K562 (cell line): ENCODE measurements around the gene RASGRP4. TPM values are rescaled to one million over a fixed set of nuclear protein-coding genes. Genes with fewer than 3 reads are reported as not detected.

Source experiments
- CCAR2 ChIP-seq: fragments of 200-400 bp; formaldehyde crosslinking; IDR thresholded peaks from 2 replicates; pipeline ENCODE4 v1.6.1; 2017; ENCODE audit warnings: mild to moderate bottlenecking, low read depth, low read length
- CEBPB ChIP-seq: fragments of 450-650 bp; IDR thresholded peaks from 2 replicates; pipeline ENCODE4 v1.6.1; 2016; ENCODE audit warnings: missing genetic modification characterization, missing compliant biosample characterization
- ELF4 ChIP-seq: fragments of 450-650 bp; formaldehyde crosslinking; IDR thresholded peaks from 2 replicates; pipeline ENCODE4 v1.4.0; 2022; ENCODE audit warnings: missing genetic modification characterization
- FOXK2 ChIP-seq, 2 experiments: fragments of 450-650 bp; IDR thresholded peaks in 1 of 2; conservative IDR thresholded peaks in 1 of 2; 2 replicates each; pipeline ENCODE4 v1.6.1; 2016; ENCODE audit warnings: low read depth in 2 of 2, mild to moderate bottlenecking in 1 of 2
- HIVEP1 ChIP-seq: fragments of 250-450 bp; sonication (Bioruptor Pico); IDR thresholded peaks from 2 replicates; pipeline ENCODE4 v1.4.0; 2020; ENCODE audit warnings: mild to moderate bottlenecking
- KLF6 ChIP-seq: fragments of 250-450 bp; sonication (Bioruptor Pico); IDR thresholded peaks from 2 replicates; pipeline ENCODE4 v1.4.0; 2020; ENCODE audit warnings: mild to moderate bottlenecking, moderate library complexity, borderline replicate concordance
- MEIS2 ChIP-seq: fragments of 450-650 bp; IDR thresholded peaks from 2 replicates; pipeline ENCODE4 v1.6.1; 2014; ENCODE audit warnings: mild to moderate bottlenecking; ENCODE audit not compliant: partially characterized antibody
- NR1H2 ChIP-seq: sonication (generic); formaldehyde crosslinking; IDR thresholded peaks from 2 replicates; pipeline ENCODE4 v1.4.0; 2020; ENCODE audit warnings: mild to moderate bottlenecking, missing genetic modification reagents
- NR2C2 ChIP-seq, 2 experiments: fragments of 200-800 bp in 1 of 2; sonication (Bioruptor generic) in 1 of 2; sonication (generic) in 1 of 2; formaldehyde crosslinking in 1 of 2; IDR thresholded peaks; 2 replicates each; pipeline versions ENCODE4 v1.6.1 to v1.8.0; 2016 to 2022; ENCODE audit warnings: mild to moderate bottlenecking in 1 of 2, missing compliant biosample characterization in 1 of 2, missing genetic modification characterization in 1 of 2, missing genetic modification reagents in 1 of 2
- OTX1 ChIP-seq: fragments of 450-650 bp; formaldehyde crosslinking; IDR thresholded peaks from 2 replicates; pipeline ENCODE4 v1.4.0; 2022; ENCODE audit warnings: mild to moderate bottlenecking
- PHF20 ChIP-seq: fragments of 450-650 bp; IDR thresholded peaks from 2 replicates; pipeline ENCODE4 v1.6.1; 2018; ENCODE audit not compliant: partially characterized antibody
- POLR2B ChIP-seq: fragments of 450-650 bp; IDR thresholded peaks from 2 replicates; pipeline ENCODE4 v1.6.1; 2018; ENCODE audit warnings: low read depth; ENCODE audit not compliant: partially characterized antibody
- PRDM10 ChIP-seq: fragments of 450-650 bp; IDR thresholded peaks from 2 replicates; pipeline ENCODE4 v1.6.1; 2018; ENCODE audit not compliant: partially characterized antibody
- SOX6 ChIP-seq: fragments of 450-650 bp; IDR thresholded peaks from 2 replicates; pipeline ENCODE4 v1.6.1; 2014; ENCODE audit warnings: mild to moderate bottlenecking
- U2AF2 ChIP-seq: fragments of 200-400 bp; formaldehyde crosslinking; optimal IDR thresholded peaks from 2 replicates; pipeline ENCODE3; 2017; ENCODE audit warnings: low read depth, mild to moderate bottlenecking, low read length
- ZNF140 ChIP-seq: fragments of 250-450 bp; sonication (Bioruptor Pico); IDR thresholded peaks from 2 replicates; pipeline ENCODE4 v1.8.0; 2021; ENCODE audit warnings: moderate library complexity, mild to moderate bottlenecking, inconsistent platforms
- ZNF239 ChIP-seq: fragments of 250-450 bp; sonication (Bioruptor Pico); IDR thresholded peaks from 2 replicates; pipeline ENCODE4 v1.4.0; 2020; ENCODE audit warnings: mild to moderate bottlenecking
- ZNF41 ChIP-seq: fragments of 250-450 bp; sonication (Bioruptor Pico); conservative IDR thresholded peaks from 2 replicates; pipeline ENCODE4 v1.4.0; 2020; ENCODE audit warnings: mild to moderate bottlenecking
- ZNF766 ChIP-seq: fragments of 200-800 bp; sonication (Bioruptor generic); conservative IDR thresholded peaks from 2 replicates; pipeline ENCODE4 v1.6.1; 2016; ENCODE audit warnings: missing genetic modification characterization, missing compliant biosample characterization
- polyA plus RNA-seq, 8 experiments: library from polyadenylated mRNA; depleted of rRNA in 4 of 8; stranded (reverse) in 5 of 8; unstranded in 3 of 8; fragments of >200 nt; fragmentation: Nextera tagmentation in 2 of 8; fragmentation: Illumina TruSeq in 1 of 8; extraction: Ambion mirVana in 2 of 8; extraction: Trizol in 1 of 8; gene quantifications; 2 replicates each; pipeline versions ENCODE4 v1.2.1 to v1.2.3, GENCODE V29; 2011 to 2014; ENCODE audit warnings: inconsistent platforms in 1 of 8, missing spikeins in 1 of 8
- total RNA-seq, 7 experiments: library from RNA; depleted of rRNA in 6 of 7; stranded (reverse); fragments of >200 nt in 6 of 7; fragmentation: Illumina TruSeq in 2 of 7; extraction: Trizol in 2 of 7; gene quantifications; 2 replicates each; pipeline versions ENCODE4 v1.2.1 to v1.2.3, GENCODE V29; 2011 to 2021; ENCODE audit warnings: low replicate concordance in 1 of 7
- TF ChIP-seq, protein P1 (sequence below): IDR thresholded peaks from 2 replicates; pipeline ENCODE4 v1.6.1; 2011; ENCODE audit warnings: borderline replicate concordance, low read depth, mild to moderate bottlenecking, moderate library complexity, low read length; ENCODE audit not compliant: insufficient read depth, poor library complexity, severe bottlenecking

Gene RASGRP4
- total and polyA plus RNA-seq, 9 of the 15 experiments (the other 6 are each of a cell fraction or from before 2014, with no cell fraction given) = 0.39 to 4.6 (median 3.8) TPM

- TF ChIP-seq KLF6 (CRISPR knock-in tag) (0 out of 2 replicates have a peak, but pooled peaks have one; percentile 20), PHF20 (peak; percentile 11), MEIS2 (peak; percentile 85), ZNF140 (CRISPR knock-in tag) (no peak), CCAR2 (no peak), HIVEP1 (CRISPR knock-in tag) (0 out of 2 replicates have a peak, but pooled peaks have one; percentile 19), OTX1 (CRISPR knock-in tag) (peak; percentile 61; the same call in 1 of the 2 replicates), ZNF239 (CRISPR knock-in tag) (peak; percentile 31; the same call in 1 of the 2 replicates), PRDM10 (peak; percentile 5), SOX6 (no peak), U2AF2 (no peak), NR2C2 (CRISPR knock-in tag; IDR thresholded peaks at IDR 0.05) (no peak), NR2C2 (tag; IDR thresholded peaks at IDR 0.05) (no peak), CEBPB (no peak), FOXK2 (conservative IDR thresholded peaks at IDR 0.05 in 1 of 2, IDR thresholded peaks at IDR 0.05 in 1 of 2; ENCODE audit: low read depth in 2 of 2) (peak; percentile 51 to 58; a peak in 2 of 4 replicates), ZNF766 (CRISPR knock-in tag) (peak; percentile 44; the same call in 1 of the 2 replicates), NR1H2 (CRISPR knock-in tag) (no peak), ELF4 (CRISPR knock-in tag) (0 out of 2 replicates have a peak, but pooled peaks have one; percentile 5), POLR2B (peak; percentile 44), ZNF41 (CRISPR knock-in tag) (0 out of 2 replicates have a peak, but pooled peaks have one; percentile 17)
- TF ChIP-seq, protein P1, sequence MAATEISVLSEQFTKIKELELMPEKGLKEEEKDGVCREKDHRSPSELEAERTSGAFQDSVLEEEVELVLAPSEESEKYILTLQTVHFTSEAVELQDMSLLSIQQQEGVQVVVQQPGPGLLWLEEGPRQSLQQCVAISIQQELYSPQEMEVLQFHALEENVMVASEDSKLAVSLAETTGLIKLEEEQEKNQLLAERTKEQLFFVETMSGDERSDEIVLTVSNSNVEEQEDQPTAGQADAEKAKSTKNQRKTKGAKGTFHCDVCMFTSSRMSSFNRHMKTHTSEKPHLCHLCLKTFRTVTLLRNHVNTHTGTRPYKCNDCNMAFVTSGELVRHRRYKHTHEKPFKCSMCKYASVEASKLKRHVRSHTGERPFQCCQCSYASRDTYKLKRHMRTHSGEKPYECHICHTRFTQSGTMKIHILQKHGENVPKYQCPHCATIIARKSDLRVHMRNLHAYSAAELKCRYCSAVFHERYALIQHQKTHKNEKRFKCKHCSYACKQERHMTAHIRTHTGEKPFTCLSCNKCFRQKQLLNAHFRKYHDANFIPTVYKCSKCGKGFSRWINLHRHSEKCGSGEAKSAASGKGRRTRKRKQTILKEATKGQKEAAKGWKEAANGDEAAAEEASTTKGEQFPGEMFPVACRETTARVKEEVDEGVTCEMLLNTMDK = no peak
These were observed 23.4 kb downstream of the RASGRP4 start (continued) for GRCh38 chr19:38402623-38402966.
